Right ventricle myocardium superior (tissue), 1 donor: ENCODE results near the gene BMPR1A. TPM values are rescaled to one million over a fixed set of nuclear protein-coding genes. Genes with fewer than 3 reads are reported as not detected.
"Not testable (repeated sequence)": the region's sequence is repeated elsewhere in the genome, so short reads cannot be mapped to it uniquely, and the experiment has no call there.

Experiments
- ATAC-seq: fragments of 200-7000 bp; cut with Tn5 transposase; one replicate; pipeline ENCODE4 v1.9.1; 2020; ENCODE audit warnings: mild to moderate bottlenecking; ENCODE audit not compliant: poor library complexity
- DNase-seq: peaks from one replicate; pipeline ENCODE4 v3.0.0-alpha.2; 2020
- intact Hi-C: fragments of 100-400 bp; cut with DNase I; formaldehyde crosslinking; loops from one replicate; pipeline ENCODE4 v1.11.2; 2022
- total RNA-seq: library from RNA; stranded (reverse); fragmentation: NEBNext Ultra II Directional; extraction: Animal tissue kit (Norgen Biotek cat#: 25700); gene quantifications from one replicate; pipeline ENCODE4 v1.2.1, GENCODE V29; 2021
- donor health status: DM: no; HTN: yes; CAD: no; lungs with severe emphysema.

The BMPR1A gene
- total RNA-seq, 1 donor from 2014 or later: 50.2 TPM

GRCh38 chr10:86821388-86821999 is 65.1 kb downstream of the BMPR1A start:
- intact Hi-C loops: no loop called here
- ATAC-seq (peak; percentile 59), DNase-seq (no peak)

DNA sequence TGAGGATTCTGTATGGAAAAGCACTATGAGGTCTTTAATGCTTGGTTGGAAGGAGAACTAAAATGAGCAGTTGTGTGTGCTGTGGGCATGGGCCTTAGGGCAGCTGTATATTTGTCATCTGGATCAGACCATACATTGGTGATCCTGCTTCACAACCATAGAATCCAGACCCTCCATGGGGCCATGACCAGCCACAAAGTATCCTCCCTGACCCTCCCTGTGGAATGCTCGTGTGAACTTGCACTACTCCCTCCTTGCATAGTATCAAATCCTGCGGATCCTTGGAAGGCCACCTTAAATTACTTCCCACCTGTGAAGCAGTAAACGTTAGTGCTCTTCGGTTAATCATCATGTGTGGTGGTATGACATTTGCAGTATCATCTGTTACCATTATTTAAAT is 67.1 kb downstream of the BMPR1A start:
- intact Hi-C loops: no loop called here
- DNase-seq (no peak), ATAC-seq (no peak)

DNA sequence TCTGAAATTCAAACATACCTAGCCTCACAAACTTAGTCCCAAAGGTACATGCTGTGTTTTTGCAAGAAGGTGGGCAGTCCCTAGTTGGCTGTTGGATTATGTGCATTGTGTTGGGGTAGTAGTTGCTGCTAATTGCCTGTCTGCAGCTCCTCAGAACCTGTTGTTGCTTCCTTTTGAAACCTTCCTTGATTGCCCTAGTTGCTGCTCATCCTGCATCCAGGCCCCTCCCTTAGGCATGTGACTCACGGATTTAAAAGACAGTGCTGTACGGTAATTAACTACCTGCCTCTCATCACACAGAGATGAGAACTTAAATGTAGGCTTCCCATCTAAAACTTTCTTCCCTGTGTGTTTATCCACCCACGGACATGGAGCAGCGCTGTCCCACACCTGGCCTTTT is 67.7 kb downstream of the BMPR1A start:
- ATAC-seq: no peak
- intact Hi-C loops: no loop called here
- no peak for DNase-seq

DNA sequence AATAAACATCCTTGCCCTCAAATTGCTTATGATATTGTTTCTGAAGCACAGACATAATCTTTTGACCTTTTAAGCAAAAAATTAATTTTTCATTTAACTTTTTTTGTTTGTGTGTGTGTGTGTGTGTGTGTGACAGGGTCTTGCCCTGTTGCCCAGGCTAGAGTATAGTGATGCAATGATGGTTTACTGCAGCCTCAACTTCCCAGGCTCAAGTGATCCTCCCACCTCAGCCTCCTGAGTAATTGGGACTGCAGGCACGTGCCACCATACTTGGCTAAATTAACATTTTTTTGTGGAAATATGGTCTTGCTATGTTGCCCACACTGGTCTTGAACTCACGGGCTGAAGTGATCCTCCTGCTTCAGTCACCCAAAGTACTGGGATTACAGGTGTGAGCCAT is 68.9 kb downstream of the BMPR1A start:
- no peak for ATAC-seq
- no peak for DNase-seq
- intact Hi-C loops: no loop called here

DNA sequence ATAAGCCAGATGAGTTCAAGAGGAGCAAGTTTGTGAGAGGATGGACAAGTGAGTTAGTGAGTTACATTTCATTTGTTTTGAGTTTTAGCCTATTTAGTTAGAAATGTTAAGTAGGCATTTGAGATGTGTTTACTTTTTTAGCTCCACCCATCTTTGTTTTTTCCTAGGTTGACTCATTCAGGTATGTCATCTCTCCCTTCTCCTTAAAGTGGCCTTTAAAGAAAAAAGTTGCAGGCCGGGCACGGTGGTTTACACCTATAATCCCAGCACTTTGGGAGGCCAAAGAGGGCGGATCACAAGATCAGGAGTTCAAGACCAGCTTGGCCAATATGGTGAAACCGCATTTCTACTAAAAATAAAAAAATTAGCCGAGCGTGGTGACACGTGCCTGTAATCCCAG is 71.2 kb downstream of the BMPR1A start:
- intact Hi-C loops: no loop called here

GRCh38 chr10:86828145-86828544 is 71.7 kb downstream of the BMPR1A start:
- DNase-seq (no peak), ATAC-seq (no peak)
- intact Hi-C loops: no loop called here

More for the DNA sequence above, 71.2 kb downstream of the BMPR1A start:
- DNase-seq (no peak), ATAC-seq (no peak)

GRCh38 chr10:86829472-86829871 is 73.1 kb downstream of the BMPR1A start:
- intact Hi-C loops: no loop called here
- ATAC-seq (peak; percentile 19), DNase-seq (no peak)

- intact Hi-C loops: no loop called here
- ATAC-seq: no peak
- no peak for DNase-seq
These were observed 73.7 kb downstream of the BMPR1A start for GRCh38 chr10:86830043-86830591.

DNA sequence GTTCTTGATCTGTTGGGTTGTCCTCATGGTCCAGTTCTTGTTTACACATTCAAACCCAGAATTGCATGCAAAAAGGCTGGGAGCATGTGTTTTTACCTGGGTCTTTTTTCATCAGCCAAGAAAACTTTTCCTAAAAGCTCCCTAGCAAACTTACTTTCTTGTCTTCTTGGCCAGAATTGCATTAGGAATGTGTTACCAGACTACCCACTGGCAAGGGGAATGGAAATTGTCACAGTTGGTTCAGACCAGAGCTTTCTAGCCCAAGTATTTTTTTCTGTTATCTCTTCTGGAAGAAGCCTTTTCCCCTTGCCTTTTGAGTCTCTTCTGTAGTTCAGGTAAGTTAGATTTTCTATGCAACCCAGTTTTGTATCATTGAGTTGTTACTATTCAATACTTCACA is 77.5 kb downstream of the BMPR1A start:
- ATAC-seq (no peak), DNase-seq (no peak)
- intact Hi-C loops: no loop called here

- ATAC-seq (no peak), DNase-seq (no peak)
- intact Hi-C loops: no loop called here
These were observed 79.6 kb downstream of the BMPR1A start for GRCh38 chr10:86836044-86836443.

GRCh38 chr10:86837663-86838062 is 81.2 kb downstream of the BMPR1A start:
- intact Hi-C loops: no loop called here
- no peak for DNase-seq
- ATAC-seq: no peak

DNA sequence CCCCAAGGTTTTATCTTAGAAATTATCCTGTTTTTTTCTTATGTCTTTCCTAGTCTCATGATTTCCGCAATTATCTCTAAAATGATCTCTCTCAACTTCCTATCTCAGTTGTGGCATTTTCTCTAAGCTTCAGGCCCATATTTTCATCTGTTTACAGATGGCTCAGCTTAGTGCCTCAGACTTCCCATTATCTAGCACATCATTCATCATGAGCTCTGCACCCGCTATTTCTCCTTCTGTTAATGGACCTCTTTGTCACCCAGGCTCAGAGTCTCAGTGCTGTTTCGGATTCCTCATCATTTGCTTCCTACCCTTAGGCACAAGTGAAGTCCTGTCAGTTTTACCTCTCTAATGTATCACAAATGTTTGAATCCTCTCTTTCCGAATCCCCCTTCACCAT is 84.1 kb downstream of the BMPR1A start:
- ATAC-seq: no peak
- no peak for DNase-seq
- intact Hi-C loops: no loop called here

- intact Hi-C loops: no loop called here
These were observed 89.7 kb downstream of the BMPR1A start for GRCh38 chr10:86846088-86846487.

GRCh38 chr10:86848747-86849146 is 92.3 kb downstream of the BMPR1A start:
- ATAC-seq: no peak
- DNase-seq: no peak
- intact Hi-C loops: no loop called here

More at GRCh38 chr10:86846088-86846487, 89.7 kb downstream of the BMPR1A start:
- no peak for DNase-seq
- ATAC-seq: peak; percentile 58

GRCh38 chr10:86849181-86849894 is 92.9 kb downstream of the BMPR1A start:
- no peak for DNase-seq
- no peak for ATAC-seq
- intact Hi-C loops: no loop called here

- ATAC-seq (no peak), DNase-seq (no peak)
- intact Hi-C loops: no loop called here
These were observed 94.1 kb downstream of the BMPR1A start for GRCh38 chr10:86850481-86850880.

DNA sequence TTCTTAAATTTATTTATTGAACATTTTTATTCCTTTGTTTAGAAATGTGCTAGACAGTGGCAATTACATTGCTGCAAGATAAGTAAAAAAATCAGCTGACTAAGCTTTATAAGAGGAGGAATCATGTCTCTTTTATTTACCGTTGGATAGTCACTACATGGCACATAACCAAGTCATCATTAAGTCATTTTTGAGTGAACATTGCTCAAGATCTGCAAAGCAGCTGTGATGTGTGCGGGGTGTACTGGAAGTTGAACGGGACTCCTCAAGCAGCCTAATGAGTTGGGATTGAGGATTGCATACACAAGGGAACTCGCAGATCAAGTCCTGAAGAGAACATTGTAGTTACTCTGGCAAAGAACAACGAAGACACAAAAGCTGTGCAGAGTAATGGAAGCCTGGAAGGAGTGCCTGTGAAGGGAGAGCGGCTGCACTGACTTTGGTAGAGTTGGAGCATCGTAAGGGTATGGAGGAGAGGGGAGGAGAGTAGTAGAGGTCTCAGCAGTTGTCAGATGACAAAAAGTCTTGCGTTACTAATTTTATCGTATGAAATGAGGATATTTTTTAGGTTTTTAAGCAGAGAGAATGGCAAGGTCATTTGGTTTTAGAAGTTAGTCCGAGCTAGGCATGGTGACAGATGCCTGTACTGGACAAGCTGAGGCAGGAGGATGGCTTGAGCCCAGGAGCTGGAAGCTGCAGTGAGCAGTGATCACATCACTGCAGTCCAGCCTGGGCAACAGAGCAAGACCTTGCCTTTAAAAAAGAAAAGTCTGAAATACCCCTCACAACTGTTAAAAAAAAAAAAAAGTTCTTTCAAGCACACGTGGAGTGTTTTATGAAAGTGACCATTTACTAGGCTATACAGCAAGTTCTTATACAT is 95.1 kb downstream of the BMPR1A start:
- peak; percentile 88 for ATAC-seq
- intact Hi-C loops: no loop called here
- no peak for DNase-seq

- ATAC-seq, intact Hi-C loops, DNase-seq: not testable (repeated sequence)
These were observed 97.2 kb downstream of the BMPR1A start for GRCh38 chr10:86853582-86853981.

DNA sequence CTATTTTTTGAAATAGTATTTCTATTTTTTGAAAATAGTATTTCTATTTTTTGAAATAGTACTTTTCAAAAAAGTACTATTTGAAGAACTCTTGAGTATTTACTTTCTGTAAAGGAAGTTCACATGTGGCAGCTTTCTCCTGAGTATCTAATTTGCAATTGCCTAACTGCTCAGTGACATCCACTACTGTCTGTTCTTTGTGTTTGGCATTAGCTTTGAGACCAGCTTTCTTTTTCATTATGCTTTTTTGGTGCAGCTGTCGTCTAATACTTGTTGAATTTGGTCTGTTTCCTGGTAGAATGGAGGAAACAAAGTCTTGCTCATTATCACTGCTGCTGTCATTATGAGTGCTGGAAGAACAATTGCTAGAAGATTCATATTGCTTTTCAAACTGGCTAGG is 99.1 kb downstream of the BMPR1A start:
- no peak for DNase-seq
- no peak for ATAC-seq
- intact Hi-C loops: no loop called here
